NCI-H510A treated with DMSO at 0.1 percent for 48 hours (cell line): ENCODE data around the gene ZNF692.

Experiments
- DNase-seq: peaks from one replicate; lab custom pipeline; 2025; lab: John Stamatoyannopoulos, UW

Gene ZNF692

GRCh38 chr1:248825136-248825535, 33.7 kb downstream of the ZNF692 start:
- DNase-seq: no peak

DNA sequence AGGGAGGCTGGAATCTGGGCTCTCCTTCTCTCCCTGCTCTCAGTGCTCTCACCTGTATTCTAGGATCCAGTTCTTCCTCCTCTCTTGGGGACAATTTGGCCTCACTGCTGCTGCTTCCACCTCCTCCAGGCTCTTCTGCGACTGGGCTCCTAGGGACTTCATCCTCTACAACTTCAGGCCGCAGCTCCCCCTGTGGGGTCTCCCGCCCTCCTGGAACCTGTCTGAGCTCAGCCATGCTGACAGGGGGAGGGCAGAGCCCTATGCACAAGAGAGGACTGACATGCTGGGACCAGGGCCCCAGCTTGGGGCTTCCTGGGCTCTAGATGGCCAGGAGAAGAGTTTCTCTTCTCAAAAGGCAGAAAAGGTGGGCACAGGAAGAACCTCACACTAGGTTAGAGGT, 34.2 kb downstream of the ZNF692 start:
- no peak for DNase-seq

DNA sequence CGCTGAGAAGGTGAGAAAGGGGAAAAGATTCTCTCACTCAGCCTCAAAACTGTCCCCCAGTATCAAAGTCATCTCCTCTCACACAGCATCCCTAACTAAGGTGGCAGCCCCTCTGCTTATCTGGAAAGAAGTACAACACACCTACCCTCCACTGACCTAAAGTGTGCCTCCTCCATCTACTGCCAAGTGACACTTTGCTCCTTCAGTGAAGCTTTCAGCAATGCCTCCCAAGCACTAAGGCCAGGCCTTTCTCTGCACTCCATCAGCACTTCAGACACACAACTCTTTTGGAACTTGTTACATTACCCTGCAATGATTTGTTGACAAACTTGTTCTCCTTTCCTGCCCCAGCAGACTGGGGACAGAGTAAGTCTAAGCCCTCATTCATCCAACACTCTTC, 34.6 kb downstream of the ZNF692 start:
- DNase-seq: no peak

DNA sequence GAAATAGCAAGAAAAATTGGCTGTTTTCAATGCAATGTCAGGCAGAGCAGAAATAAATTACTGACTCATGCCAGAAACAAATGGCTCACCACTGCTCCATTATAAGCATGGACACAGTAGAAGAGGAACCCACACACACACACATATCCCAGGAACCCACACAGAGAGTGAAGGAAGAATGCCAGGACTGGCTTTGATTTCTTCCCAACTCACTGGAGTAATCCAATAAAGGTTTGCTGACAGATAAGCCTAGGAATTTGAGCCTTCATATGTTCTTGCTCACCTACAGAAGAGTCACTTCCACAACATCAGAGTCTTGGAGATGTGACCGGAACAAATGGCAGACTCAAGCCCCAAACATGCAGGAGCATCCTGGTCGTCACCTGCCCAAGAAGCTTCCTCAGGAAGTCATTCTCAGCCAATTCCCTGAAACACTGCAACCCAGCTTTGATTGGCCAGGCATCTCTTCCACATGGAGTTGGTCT, 35.3 kb downstream of the ZNF692 start:
- no peak for DNase-seq

DNA sequence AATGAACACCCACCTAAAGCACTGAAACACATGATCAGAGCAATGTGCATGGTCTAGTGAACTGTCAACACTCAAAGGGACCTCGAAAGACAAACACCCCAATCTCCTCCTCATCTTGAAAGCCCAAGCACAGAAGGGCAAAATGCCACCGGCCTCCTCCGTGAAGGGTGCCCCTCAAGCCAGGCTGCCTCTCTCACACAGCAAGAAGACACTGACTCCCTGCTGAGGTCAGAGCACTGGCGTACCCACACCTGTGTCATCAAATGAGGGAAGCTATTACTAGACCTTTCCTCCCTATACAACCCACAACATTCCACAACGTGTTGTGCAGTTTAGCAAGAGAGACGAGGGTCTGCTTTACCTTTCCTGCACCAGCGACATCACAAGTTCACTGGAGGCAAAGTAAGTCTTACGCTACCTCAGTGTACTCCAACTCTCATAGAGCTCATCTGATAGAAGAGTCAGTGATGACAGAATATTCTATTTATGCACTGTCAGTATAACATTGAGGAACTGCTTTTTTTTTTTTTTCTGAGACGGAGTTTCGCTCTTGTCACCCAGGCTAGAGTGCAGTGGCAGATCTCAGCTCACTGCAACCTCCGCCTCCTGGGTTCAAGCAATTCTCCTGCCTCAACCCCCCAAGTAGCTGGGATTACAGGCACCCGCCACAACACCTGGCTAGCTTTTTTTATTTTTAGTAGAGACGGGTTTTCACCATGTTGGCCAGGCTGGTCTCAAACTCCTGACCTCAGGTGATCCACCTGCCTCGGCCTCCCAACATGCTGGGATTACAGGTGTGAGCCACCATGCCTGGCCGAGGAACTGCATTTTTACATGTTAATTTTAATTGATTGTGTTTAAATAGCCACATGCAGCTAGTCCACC, 36.5 kb downstream of the ZNF692 start:
- no peak for DNase-seq

DNA sequence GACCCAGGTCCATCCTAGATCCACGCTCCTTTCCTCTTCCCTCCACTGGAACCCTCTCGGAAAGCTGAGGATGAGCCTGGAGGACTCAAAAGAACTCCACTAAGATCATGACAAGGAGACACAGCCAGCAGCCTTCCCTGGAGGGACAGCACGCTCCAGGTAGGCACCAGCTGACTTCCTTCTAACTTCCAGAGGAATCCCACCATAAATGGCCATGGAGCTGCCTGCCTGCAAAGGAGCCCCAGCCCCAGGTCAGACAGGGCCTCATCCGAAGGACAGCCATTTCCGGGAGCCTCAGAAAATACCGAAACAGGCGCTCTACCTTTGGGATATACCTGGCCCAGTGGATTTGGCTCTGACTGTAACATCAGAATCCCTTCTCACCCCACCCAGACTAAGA, 37.2 kb downstream of the ZNF692 start:
- DNase-seq: no peak

DNA sequence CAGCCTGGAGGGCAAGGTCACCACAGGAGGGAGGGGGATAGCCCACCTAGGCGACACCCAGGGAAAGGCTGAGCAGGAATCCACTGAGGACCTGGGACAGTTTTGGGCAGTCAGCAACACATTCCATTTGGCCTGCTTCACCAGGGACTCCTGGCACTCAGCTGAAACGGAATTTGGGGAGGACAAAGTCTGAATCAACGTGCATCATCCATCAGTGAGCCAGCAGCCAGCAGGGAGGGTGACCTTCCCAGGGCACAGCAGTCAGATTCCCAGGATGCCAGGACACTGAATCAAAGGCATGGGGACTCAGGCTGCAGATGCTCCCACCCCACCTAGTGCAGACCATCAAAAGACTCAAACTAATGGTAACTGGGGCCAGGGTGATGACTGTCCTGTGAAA, 37.8 kb downstream of the ZNF692 start:
- DNase-seq: no peak

DNA sequence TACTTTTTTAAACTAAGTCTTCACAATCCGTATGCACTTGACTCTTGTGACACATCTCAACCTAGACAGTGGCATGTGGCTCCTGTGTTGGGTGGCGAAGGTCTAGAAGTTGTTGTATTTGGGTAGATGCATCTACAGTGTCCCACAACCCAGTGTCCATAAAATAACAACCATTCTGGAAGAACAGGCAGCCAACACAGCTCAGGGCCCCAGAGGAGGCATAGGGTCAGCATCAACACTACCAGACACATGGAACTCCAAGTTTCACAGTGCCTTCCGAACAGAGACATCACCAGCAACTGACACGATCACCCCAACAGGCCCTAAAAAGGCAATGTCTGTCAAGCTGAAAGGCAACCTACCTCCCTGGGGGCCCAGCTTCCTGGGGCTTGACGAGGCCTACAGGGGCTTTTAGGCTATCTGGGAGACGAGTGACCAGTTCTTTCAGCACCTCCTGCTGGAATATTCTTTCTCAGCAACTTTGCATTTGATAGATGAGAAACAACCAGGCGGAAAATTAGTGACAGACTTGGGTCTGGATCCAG, 38.8 kb downstream of the ZNF692 start:
- DNase-seq: no peak

DNA sequence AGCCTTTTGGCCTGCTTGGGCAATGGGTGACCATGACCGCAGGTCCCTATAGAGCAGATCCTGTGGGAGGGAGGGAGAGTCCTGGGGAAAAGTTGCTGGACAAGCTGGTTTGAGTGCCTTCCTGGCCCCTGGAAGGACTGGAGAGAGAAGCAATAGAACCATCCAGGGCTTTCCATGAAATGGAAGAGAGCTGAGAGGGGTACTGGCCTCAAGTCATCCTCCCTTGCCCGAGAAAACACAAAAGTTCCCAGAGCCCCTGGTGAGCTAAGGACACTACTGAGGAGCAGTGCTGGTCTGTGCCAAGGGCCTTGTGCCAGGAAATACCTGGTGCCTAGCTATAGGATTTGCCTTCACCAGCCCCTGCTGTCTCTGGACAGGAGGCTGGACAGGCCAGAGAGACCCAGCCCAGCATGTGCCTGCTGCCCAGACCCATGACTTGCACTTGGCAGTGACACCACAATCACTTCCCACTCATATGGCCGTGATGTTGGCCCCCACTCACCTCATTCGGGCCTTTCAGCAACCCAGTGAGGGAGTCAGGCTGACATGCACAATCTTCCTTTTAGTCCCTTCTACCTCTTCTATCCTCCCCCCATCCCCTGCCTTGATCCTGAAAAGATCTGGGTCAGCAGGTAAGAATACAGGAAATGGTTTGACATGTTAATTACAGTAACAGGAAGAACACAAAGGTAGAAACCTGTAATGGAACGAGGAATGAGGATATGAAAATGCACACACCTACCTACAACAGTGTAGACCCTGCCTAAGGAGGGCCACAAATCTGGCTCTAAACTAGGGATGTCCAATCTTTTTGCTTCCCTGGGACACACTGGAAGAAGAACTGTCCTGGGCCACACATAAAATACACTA, 40.1 kb downstream of the ZNF692 start:
- no peak for DNase-seq

- DNase-seq: no peak
Measured at GRCh38 chr1:248817065-248817464, 41.8 kb downstream of the ZNF692 start.

DNA sequence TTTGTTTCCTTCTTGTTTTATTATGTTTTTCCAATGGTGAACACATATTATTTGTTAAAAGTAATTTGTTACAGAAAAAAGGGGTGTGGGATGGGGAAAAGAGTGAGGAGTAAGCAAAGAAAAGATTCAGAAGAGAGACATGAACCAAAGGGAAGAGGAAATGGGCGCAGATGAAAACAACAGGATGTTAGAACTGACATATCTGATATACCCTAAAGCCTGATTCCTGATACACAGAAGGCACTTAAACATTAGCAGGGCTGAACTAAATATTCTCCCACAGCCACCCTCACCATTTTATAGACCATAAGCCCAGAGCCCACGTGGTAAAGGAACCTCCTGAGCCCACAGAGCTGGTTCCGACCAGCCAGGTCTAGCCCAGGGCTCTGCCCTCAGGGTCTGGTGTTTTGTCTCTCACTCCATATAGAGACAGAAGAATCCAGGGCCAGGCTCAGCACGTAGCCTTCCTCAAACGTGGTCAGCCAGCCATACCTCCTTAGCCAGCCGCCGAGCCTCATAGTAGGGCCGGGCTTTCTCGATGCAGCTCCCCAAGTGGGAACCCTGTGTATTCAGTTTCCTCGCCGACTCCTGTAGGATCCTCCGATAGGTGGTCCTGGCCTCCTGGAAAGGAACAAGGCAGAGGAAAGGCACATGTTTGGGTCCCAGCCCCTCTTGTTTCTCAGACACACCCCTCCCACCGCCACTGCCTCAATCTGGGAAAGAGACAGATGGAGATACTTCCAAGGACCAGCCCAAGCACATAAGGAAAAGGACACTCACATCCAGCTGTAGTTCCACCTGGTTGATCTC, 42.6 kb downstream of the ZNF692 start:
- DNase-seq: no peak

- no peak for DNase-seq
Measured at GRCh38 chr1:248815407-248816034, 43.4 kb downstream of the ZNF692 start.

- DNase-seq: no peak
Measured at GRCh38 chr1:248814351-248814750, 44.5 kb downstream of the ZNF692 start.

- DNase-seq: no peak
Measured at GRCh38 chr1:248813546-248813945, 45.3 kb downstream of the ZNF692 start.

DNA sequence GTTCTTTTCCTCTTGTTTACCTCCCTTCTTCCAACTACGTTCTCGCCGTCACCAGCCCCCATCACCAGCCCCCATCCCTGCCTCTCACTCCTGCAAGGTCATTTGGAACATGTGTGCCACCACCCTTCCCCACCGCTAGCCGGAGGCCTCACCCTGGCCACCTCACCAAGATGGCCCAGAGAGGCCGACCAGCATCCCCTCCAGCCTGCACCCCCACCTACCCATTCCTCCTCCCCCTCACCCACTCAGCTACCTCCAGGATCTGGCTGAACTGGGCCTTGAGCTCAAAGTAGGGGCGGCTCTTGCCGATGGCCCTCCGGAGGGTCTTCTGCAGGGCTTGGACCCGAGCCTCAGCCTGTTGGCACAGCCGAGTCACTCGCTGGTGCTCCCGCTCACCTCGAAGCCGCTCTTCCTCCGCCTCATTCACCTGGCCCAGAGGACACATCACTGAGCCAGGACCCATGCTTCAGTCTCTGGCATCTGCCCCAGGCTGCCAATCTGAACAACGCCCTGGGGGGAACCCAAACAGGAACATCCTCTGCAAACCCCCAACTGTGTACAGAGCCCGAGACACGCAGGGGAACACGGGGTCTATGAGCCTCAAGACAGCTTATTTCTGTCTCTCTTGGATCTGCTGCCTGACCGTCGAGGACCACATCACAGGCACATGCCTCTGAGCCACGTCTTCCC, 46.0 kb downstream of the ZNF692 start:
- no peak for DNase-seq

DNA sequence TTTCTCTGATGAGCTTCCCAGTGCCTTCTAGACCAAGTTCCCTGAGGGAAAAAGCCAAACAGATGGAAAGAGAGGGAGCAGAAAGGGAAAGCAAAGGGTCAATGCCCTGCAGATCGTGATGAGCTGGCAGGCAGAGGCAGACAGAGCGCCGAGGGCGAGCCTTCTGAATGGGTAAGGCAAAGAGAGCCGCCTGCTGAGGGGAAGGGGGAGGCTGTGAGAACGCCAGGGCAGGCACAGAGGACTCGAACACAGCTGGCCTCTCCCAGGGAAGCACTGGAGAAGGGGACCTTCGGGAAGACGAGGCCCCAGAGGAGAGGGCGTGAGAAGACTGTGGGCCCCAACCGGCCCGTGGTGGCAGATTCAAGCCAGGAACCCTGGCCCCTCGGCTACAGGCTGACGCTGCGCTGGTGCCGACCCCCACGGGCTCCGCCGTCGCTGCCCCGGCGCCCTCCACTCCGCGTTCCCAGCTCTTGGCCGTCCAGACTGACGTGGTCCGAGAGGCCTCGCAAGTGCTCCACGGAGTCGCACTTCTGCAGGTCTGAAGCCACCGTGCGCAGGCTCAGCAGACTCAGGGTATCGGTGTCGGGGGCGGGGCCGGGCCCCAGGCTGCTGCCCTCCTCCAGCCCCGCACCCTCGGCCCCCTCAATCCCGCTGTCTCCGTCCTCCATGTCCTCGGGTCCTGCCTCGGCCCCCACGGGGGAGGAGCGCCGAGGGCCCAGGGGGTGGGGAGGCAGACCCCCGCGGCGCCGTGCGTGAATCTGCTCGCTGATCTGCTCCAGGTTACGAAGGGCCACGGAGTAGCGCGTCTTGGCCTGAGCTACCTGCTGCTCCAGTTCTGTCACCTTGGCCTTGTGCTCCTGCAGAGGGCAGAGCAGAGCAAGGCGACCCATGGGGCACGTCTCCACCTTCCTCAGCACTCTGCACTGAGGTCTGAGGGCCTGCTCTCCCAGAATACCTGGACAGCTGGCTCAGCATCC, 47.1 kb downstream of the ZNF692 start:
- no peak for DNase-seq

DNA sequence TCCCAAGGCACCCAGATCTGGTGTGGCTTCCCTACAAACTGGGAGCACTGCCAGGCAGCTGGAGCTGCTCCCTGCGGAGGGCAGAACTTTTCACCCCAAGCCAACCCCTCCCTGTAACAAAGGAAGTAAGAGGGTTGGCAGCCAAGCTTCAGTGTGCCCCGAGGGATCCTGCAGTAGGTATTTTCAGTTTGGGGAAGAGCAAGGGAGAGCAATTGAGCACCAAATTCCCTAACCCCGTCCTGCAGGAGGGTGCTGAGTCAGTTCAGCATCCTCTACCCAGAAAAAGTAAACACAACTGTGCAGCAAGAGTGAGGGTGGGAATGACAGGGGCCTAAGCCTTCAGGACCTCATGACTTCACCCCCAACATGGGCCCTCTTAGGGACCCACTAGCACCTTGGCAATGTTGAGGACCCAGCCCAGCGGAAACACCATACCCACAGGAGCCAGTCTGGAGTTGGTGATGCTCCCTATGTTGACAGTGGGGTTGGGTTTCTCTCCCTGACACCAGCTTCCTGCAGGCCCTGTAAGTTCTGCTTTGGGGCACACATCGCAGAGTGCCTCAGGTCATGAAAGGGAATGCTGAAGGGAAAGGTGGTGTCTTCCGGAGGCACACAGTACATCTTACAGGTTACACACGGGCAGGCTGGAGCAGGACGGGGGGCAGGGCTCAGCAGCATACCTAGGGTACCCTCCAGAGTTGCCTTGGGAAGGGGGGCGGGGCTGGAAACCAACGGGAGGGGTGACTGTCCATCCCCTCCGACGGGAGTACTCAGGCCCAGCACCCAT, 48.0 kb downstream of the ZNF692 start:
- no peak for DNase-seq

DNA sequence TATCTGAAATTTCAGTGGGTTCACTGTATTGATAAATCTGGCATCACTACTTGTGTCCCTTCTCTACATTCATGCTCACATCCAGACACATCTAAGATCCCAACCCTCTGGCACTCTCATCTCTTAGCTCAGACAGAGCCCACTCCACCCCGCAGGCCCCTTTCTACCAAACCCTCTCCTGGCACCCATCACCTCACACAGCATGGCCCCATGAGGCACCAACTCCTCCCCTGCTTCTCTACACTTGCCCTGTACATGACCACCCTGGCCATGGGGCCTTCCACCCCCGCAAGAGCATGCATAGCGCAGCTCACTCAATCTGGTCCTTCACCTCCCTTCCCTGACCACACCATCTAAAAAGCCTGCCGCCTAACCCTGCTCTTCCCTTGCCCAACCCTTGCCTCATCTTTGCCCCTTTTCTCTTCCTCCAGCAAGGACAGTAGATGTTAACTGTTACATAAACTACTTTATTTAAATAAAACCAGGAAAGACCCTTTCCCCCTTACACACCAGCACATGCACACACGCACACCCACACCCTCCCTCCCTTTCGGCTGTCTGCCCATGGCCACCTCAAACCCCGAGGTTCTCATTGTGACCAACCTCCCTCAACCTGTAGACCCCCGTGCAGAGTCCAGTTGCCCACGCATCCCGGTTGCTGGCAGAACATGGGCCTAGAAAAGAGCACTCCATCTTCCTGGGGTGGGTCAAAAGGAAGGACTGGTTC, 48.7 kb downstream of the ZNF692 start:
- DNase-seq: no peak
